ENCODE results near the gene RGS12. TPM values are rescaled to one million over a fixed set of nuclear protein-coding genes. Genes with fewer than 3 reads are reported as not detected.
A peak's percentile ranks its signal among the peaks of the same experiment; 100 is the strongest.

Gene RGS12
- total RNA-seq, 4 donors from 2014 or later = 9.1 to 22.6 (median 21.1) TPM

GRCh38 chr4:3302173-3302785 lies 9.5 kb downstream of the RGS12 start:
- H3K36me3 ChIP-seq = no peaks in the 10 kb centered on the region
- no peak overlapping the region for H3K27ac ChIP-seq
- intact Hi-C loops (cut with DNase I; ENCODE audit: low total_unique reads) (no loop called here), in situ Hi-C loops (cut with MboI; ENCODE audit: low sequenced_read_pairs in 4 of 4) (no loop called here)
- H3K4me1 ChIP-seq = peaks cover 36 to 48% of the 10 kb centered on the region in 2 donors
- H3K9me3 ChIP-seq = no peaks in the 10 kb centered on the region
- DNase-seq (peak in 1 of 2 donors; percentile 11), ATAC-seq (no peak)
- no peak for TF ChIP-seq POLR2A (IDR thresholded peaks at IDR 0.05)
- TF ChIP-seq CTCF (IDR thresholded peaks at IDR 0.05 in 4 of 5, conservative IDR thresholded peaks at IDR 0.05 in 1 of 5) = no peak
- H3K4me3 ChIP-seq = no peak overlapping the region
- no peaks in the 10 kb centered on the region for H3K27me3 ChIP-seq

GRCh38 chr4:3302786-3303564 lies 10.2 kb downstream of the RGS12 start:
- no peak overlapping the region for H3K4me3 ChIP-seq
- TF ChIP-seq POLR2A (IDR thresholded peaks at IDR 0.05) = no peak
- TF ChIP-seq CTCF (IDR thresholded peaks at IDR 0.05 in 4 of 5, conservative IDR thresholded peaks at IDR 0.05 in 1 of 5) = no peak
- in situ Hi-C loops (cut with MboI; ENCODE audit: low sequenced_read_pairs in 4 of 4) = no loop called here
- ATAC-seq (no peak), DNase-seq (no peak)
- intact Hi-C loops (cut with DNase I; ENCODE audit: low total_unique reads) = no loop called here
- no peaks in the 10 kb centered on the region for H3K36me3 ChIP-seq
- no peaks in the 10 kb centered on the region for H3K9me3 ChIP-seq
- no peaks in the 10 kb centered on the region for H3K27me3 ChIP-seq
- peaks cover 36 to 48% of the 10 kb centered on the region in 2 donors for H3K4me1 ChIP-seq
- no peak overlapping the region for H3K27ac ChIP-seq

- ATAC-seq = no peak
Measured at GRCh38 chr4:3303565-3303824, 10.7 kb downstream of the RGS12 start.

GRCh38 chr4:3303923-3304710 lies 11.3 kb downstream of the RGS12 start:
- in situ Hi-C loops (cut with MboI; ENCODE audit: low sequenced_read_pairs in 4 of 4) (no loop called here), intact Hi-C loops (cut with DNase I; ENCODE audit: low total_unique reads) (no loop called here)
- Histone ChIP-seq H3K9me3 (no peaks in the 10 kb centered on the region), H3K27ac (no peak overlapping the region), H3K27me3 (no peaks in the 10 kb centered on the region), H3K36me3 (no peaks in the 10 kb centered on the region), H3K4me3 (no peak overlapping the region), H3K4me1 (peaks cover 35 to 46% of the 10 kb centered on the region in 2 donors)
- TF ChIP-seq CTCF (IDR thresholded peaks at IDR 0.05 in 4 of 5, conservative IDR thresholded peaks at IDR 0.05 in 1 of 5) = no peak
- TF ChIP-seq POLR2A (IDR thresholded peaks at IDR 0.05) = no peak
- DNase-seq (no peak), ATAC-seq (no peak)

More at GRCh38 chr4:3303565-3303824, 10.7 kb downstream of the RGS12 start:
- no peaks in the 10 kb centered on the region for H3K36me3 ChIP-seq
- H3K27me3 ChIP-seq = no peaks in the 10 kb centered on the region
- in situ Hi-C loops (cut with MboI; ENCODE audit: low sequenced_read_pairs in 4 of 4) (no loop called here), intact Hi-C loops (cut with DNase I; ENCODE audit: low total_unique reads) (no loop called here)
- TF ChIP-seq CTCF (IDR thresholded peaks at IDR 0.05 in 4 of 5, conservative IDR thresholded peaks at IDR 0.05 in 1 of 5) (no peak), POLR2A (IDR thresholded peaks at IDR 0.05) (no peak)
- no peak overlapping the region for H3K27ac ChIP-seq
- H3K4me1 ChIP-seq = peaks cover 36 to 49% of the 10 kb centered on the region in 2 donors
- DNase-seq = no peak
- H3K4me3 ChIP-seq = no peak overlapping the region
- no peaks in the 10 kb centered on the region for H3K9me3 ChIP-seq

Data from gastrocnemius medialis (tissue), 4 donors.